LHCN-M2 (cell line): ENCODE results near the gene BCAS3. TPM values are rescaled to one million over a fixed set of nuclear protein-coding genes. Genes with fewer than 3 reads are reported as not detected.
A peak's percentile ranks its signal among the peaks of the same experiment; 100 is the strongest.
"Not testable (repeated sequence)": the region's sequence is repeated elsewhere in the genome, so short reads cannot be mapped to it uniquely, and the experiment has no call there.

Source experiments
- DNase-seq: peaks from one replicate; pipeline ENCODE4 v3.0.0-alpha.2; 2012; ENCODE audit warnings: low read depth
- total RNA-seq: library from RNA; depleted of rRNA; stranded (reverse); fragments of >200 nt; gene quantifications from 2 replicates; pipeline ENCODE4 v1.2.3, GENCODE V29; 2014

The BCAS3 gene
- total RNA-seq, 1 experiment from 2014 or later = 6.9 TPM

GRCh38 chr17:61223725-61224124 lies 546.1 kb downstream of the BCAS3 start:
- DNase-seq = no peak

- DNase-seq = no peak
Measured at GRCh38 chr17:61225178-61225882, 547.7 kb downstream of the BCAS3 start.

GRCh38 chr17:61227866-61228265 lies 550.2 kb downstream of the BCAS3 start:
- DNase-seq = no peak

GRCh38 chr17:61230461-61230860 lies 552.8 kb downstream of the BCAS3 start:
- DNase-seq = no peak

GRCh38 chr17:61230972-61231820 lies 553.5 kb downstream of the BCAS3 start:
- no peak for DNase-seq

- no peak for DNase-seq
Measured at GRCh38 chr17:61232871-61233270, 555.2 kb downstream of the BCAS3 start.

GRCh38 chr17:61233991-61234750 lies 556.5 kb downstream of the BCAS3 start:
- no peak for DNase-seq

GRCh38 chr17:61235001-61235826 lies 557.6 kb downstream of the BCAS3 start:
- no peak for DNase-seq

GRCh38 chr17:61235827-61236197 lies 558.2 kb downstream of the BCAS3 start:
- no peak for DNase-seq

- DNase-seq = no peak
Measured at GRCh38 chr17:61237275-61237674, 559.6 kb downstream of the BCAS3 start.

- no peak for DNase-seq
Measured at GRCh38 chr17:61238455-61238933, 560.8 kb downstream of the BCAS3 start.

GRCh38 chr17:61239327-61239726 lies 561.7 kb downstream of the BCAS3 start:
- no peak for DNase-seq

GRCh38 chr17:61239953-61240352 lies 562.3 kb downstream of the BCAS3 start:
- DNase-seq = no peak

- no peak for DNase-seq
Measured at GRCh38 chr17:61240851-61241468, 563.3 kb downstream of the BCAS3 start.

- DNase-seq = not testable (repeated sequence)
Measured at GRCh38 chr17:61244988-61245387, 567.3 kb downstream of the BCAS3 start.

GRCh38 chr17:61245706-61246135 lies 568.1 kb downstream of the BCAS3 start:
- no peak for DNase-seq

GRCh38 chr17:61247439-61247838 lies 569.8 kb downstream of the BCAS3 start:
- peak; percentile 97 for DNase-seq

GRCh38 chr17:61248399-61248798 lies 570.7 kb downstream of the BCAS3 start:
- peak; percentile 43 for DNase-seq

- no peak for DNase-seq
Measured at GRCh38 chr17:61249649-61250299, 572.1 kb downstream of the BCAS3 start.

- peak; percentile 46 for DNase-seq
Measured at GRCh38 chr17:61250335-61250890, 572.8 kb downstream of the BCAS3 start.
